HG03571 (cell line): ENCODE results near the gene MGST2.
"Not testable (repeated sequence)": the region's sequence is repeated elsewhere in the genome, so short reads cannot be mapped to it uniquely, and the experiment has no call there.

ENCODE experiments used
- ATAC-seq: cut with Tn5 transposase; IDR thresholded peaks from one replicate; pipeline ENCODE4 v1.9.1; 2021; ENCODE audit not compliant: unreplicated experiment

Gene MGST2

DNA sequence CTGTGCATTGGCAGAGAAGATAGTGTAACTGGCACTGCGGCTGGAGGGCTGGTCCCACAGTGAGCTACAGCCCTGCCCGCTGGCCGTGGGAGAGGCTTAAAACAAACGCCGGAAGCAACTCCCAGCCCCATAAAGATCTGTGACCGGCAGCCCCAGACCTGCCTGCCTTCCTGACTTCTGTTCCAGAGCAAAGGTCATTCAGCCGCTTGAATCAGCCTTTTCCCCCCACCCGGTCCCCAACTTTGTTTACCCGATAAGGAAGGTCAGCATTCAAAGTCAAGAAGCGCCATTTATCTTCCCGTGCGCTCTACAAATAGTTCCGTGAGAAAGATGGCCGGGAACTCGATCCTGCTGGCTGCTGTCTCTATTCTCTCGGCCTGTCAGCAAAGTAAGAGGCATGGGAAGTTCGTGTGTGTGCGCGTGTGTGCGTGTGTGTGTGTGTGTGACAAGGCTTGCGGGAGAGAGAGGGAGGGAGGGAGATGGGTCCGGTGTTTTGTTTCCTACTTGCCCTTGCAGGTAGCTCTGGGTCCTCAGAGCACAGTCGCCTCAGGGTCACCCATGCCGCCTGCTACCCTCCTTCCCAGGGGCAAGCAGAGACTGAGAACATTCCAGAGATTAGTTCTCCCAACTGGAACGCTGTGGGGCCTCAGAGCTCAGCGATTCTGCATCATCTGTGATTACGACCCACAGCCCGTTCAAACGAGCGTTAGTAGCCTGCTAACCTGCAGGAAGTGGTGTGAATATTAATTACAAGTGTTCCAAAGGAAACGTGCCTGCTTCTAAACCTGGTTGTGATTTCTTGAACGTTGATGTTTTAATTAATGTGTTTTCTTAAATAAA lies at the start of gene MGST2:
Gene MGST2 (plus strand): TSS at position 130 of the 840 bp plus-strand sequence. CDS start 201 bp downstream, at position 331.
- ATAC-seq = peak; percentile 87

DNA sequence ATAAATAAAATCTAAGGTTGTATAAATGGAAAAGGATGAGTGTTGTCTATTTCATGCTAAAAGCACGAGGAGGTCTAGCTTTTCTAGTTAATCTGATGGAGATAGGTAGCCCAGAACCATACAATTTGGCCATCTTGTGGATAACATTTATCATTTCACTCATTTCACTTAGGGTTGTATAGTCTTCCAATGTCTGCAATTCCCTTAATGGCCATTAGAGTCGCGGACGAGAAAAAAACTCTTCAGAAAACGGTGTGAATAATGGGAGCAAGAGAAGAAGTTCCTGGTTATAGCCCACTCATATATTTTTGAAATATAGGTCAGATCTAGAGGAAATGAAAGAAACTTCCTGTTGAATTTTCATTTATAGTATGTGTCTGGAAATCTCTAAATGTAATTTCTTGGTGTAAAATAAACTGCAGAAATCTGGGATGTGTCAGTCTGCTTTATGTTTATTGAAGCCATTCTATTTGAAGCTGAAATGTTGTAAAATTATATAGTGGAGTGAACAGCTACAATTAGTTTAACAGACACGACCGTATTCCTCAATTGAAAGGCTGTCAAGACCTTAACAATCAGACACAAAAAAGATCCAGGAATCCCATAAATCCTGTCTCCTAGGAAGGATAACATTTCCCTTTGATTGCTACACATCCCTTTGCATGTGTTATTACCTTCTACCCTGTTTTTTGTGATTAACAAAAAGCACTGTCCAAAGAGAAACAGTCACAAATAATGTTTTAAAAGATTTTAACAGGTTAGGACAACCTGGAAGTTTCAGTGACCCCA lies 47.7 kb upstream of the MGST2 start:
- no peak for ATAC-seq

DNA sequence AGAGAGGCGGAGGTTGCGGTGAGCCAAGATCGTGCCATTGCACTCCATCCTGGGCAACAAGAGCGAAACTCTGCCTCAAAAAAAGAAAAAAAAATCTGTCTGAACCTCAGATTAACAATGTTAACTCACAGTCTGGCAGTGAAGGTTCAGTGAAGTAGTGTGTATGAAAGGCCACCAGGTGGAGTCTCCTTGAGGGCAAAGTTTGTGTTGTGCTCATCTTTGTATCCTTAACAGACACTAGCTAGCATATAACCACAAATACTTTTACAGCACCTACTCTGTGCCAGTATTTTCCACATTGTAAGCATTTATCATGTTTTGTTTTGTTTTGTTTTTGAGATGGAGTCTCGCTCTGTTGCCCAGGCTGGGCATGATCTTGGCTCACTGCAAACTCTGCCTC lies 46.0 kb upstream of the MGST2 start:
- ATAC-seq = peak; percentile 57

DNA sequence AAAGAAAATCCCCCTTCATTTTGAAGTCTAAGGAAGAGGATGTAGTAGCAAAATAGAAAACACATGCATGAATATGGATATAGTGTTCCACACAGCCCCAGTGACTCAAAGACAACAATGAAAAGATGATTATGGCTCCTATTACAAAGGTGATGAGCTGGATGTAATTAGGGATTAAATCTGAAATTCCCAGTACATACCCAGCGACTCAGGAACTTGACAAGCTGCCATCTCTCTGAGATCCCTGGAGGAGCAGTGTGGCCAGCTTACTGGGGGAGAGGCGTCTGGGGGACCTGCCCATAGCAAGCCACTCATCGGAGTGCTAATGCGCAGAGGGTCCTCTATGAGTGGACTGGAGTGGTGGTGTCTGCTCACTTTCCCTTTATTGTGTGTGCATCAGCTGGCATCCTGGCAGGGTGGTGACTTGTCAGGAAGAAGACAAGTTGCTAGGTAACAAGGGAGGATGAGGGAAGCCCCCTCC lies 42.7 kb upstream of the MGST2 start:
- no peak for ATAC-seq

DNA sequence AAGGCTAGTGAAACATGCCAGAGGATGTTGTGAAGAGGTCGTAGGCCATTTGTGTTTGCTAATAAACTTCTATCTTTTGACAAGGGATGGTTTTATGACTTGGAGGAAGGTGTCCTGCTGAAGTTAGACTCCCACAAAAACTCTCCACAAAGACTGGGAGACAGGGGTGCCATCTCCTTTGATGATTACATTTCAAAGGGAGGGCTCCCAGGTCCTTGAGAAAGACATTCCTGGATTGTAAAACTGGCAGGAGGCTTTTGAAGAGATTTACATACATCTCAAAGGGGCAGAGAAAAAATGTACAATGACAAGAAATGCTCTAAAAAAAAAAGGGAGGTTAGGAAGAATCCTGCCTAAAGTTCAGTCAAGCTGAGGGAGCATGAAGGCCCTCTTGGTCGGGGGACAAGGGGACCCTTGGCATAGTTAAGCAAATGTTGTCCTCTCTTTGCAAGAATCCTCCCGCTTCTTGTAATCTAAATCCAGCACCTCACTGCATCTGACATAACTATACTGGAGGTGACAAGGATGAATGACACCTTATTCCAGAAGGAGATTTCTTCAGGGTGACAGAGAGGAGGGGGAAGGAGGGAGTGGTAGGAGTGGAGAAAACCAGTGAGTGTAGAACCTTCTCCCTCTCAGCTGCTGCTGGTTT lies 41.1 kb upstream of the MGST2 start:
- no peak for ATAC-seq

DNA sequence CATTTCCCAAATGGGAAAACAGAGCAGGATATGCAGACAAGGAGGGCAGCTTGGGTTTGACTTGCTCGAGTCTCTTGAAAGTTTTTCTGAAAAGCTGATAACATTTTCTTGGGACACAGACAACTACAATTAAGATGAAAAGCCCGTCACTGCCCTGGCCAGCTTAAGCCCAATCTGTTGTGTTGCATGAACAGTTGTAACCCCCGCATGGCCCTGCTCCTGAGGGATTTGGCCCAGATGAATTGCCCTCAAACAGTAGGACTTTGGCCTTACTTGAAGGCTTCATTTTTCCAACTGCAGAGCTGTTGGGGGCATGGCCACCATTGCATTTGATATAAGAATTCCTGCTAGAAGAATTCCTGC lies 40.5 kb upstream of the MGST2 start:
- ATAC-seq = no peak

DNA sequence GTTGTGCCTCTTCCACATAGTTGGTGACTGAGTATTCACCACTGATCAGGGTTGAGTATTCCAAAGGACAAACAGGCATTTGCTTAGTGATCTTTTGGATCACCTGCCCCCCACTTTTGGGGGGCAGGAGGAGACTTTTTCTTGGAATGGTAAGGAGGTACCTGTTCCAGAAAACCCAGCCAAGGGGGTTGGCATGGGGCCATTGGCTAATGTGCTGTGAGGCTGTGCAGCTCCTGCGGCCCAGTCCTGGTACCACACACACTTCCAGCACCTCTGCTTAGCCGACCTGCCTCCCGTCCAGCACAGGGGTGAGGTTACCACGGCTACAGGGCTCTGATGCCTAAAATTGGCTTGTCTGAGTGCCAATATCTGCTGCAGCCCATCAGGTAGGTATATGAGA lies 40.1 kb upstream of the MGST2 start:
- no peak for ATAC-seq

DNA sequence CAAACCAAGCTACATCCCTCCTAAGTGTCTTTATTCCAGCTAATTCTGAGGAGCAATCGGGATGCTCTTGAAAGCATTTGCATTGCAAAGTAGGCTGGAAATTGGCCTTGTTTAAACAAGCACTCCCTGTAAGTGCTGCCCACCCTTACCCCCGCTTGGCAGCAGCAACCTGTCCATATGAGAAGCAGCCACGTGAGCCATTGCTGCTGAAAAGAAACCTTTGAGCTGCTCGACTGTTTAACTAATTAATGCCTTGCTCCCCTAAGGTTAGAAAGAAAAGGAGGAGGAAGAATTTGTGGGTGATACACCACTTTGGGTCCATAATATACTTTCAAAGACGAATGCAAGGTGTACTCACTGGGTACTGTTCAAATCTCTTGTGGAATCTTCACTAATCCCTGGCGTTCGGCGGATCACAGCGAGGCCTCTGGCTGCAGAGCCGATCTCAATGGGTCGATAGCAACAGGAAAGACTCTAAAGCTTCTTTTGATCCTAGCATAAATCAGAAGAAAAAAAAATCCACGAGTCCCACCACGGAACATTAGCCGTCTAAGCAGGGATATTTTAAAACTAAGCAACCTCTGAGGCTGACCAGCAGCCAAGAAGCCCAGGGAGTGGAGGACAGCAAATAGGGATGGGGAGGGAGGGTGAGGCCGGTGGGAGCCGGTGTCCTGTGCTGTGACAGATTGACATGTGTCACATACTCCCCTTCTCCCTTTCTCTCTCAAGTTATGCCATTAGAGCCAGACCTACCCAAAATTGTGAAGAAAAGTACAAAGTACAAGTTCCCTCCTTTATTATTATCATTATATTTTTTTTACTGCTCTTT lies 37.2 kb upstream of the MGST2 start:
- no peak for ATAC-seq

DNA sequence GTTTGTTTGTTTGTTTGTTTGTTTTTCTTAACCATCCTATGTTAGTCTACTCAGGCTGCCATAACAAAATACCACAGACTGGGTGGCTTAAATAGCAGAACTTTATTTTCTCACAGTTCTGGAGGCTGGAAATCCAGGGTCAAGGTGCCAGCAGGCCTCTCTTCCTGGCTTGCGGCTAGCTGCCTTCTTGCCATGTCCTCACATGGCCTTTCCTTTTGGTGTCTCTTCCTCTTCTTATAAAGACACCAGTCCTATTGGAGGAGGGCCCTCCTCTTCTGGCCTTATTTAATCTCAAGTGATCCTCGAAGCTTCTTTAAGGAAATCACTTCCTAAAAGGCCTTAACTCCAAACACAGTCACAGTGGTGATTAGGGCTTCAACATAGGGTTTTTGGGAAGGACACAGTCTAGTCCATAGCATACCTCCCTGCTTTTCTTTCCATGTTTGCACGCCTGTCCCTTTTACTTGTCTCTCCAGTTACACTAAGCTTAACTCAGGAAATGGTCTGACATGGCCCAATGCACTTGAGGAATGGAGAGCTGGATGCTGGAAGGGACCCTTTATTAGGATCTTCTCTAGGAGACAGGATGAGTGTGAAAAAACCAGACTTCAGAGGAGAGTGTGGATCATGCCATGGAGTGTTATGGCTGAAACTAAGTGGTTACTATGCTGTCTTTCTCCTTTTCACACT lies 36.0 kb upstream of the MGST2 start:
- no peak for ATAC-seq

DNA sequence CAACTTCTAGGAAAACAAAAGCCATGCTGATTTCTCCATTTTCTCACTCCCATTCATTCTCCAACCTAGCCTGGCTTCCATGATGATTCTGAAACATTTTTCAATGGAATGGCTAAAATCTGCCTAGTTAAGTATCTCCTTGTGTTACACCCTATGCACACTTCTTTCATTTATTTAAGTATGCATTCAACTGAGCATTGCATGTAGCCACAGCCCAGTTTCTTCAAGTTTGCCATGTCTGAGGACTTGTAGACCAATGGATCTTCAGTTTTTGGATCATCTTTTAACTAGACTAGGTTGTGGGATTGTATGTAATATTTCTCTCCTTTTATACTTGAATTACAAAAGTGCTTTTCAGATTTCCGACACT lies 35.5 kb upstream of the MGST2 start:
- no peak for ATAC-seq

DNA sequence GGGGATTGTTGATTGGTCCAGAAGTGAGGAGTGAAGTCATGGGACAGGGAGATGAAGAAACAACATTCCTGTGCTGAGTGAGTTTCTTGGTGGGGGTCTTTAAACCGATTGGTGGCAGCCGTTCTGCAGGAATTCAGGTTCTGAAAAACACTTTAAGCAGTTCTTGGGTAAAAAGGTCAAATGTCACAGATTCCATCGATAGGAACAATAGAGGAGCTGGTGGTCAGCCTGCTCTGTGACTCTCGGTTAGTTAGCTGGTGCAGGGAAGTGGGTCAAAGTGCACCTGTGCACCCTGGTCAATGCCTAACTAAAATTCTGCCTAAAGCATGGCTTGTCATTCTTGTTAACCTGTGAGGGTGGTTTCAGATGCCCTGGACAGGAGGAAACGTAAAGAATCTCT lies 34.6 kb upstream of the MGST2 start:
- ATAC-seq = no peak

DNA sequence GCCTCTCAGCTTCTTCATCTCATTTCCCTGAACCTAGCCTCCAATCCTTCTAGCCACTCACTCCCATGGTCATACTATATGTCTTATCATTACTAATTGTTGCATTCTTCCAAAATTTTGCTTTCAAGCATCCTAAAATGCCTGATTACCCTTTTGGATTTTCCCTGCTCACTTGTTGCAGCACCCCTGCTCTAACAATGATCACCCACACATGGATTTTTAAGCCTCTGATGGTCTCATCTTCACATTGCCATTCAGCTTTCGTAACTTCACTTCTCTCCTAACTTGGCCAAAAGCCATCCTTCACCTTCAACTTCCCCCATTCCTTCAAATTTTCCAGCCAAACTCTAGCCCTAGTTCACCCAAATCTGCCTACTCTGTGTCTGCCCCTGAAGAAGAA lies 33.8 kb upstream of the MGST2 start:
- no peak for ATAC-seq

DNA sequence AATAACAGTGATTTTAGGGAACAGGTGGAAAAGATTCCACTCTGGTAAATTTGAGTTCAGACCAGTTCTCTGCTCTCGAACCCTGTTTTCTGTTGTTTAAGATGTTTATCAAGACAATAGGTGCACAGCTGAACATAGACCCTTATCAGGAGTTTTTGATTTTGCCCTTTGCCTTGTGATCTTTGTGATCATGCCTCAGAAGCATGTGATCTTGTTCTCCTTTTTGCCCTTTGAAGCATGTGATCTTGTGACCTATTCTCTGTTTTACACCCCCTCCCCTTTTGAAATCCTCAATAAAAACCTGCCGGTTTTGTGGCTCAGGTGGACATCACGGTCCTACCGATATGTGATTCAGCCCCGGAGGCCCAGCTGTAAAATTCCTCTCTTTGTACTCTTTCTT lies 32.9 kb upstream of the MGST2 start:
- not testable (repeated sequence) for ATAC-seq

DNA sequence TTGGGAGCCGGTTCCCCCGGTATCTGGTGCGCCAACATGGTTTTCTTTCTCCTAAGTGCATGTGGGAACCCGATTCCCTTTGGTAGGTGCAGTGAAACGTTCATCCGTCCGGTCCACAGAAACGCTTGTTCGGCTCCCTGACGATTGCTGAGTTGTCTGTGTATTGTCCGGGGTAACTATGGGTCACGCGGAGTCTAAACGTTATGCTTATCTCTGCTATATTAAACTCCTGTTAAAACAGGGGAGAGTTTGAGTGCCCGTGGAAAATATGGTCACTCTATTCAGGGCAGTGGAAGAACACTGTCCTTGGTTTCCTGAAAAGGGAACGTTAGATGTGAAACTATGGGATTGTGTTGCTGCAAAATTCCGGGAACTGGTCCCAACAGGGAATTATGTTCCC lies 32.4 kb upstream of the MGST2 start:
- no peak for ATAC-seq

DNA sequence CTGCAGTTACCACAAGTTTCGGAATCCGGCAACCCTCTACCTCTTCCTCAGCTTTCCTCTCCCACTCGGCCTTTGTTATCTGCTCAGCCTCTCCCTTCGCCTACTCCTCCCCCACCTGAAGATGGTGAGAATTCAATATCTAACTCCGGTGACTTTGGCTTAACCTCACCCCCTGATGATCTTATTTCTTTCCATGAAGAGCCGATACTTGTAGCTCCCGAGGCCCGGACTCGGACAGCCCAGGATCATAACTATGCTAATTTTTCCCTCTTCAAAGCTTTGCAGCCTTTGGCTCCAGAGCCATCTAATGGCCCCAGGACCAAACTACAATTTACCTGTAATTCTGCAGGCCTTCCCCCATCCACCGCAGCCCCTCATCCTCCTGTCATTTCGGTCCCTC lies 32.0 kb upstream of the MGST2 start:
- ATAC-seq = no peak

DNA sequence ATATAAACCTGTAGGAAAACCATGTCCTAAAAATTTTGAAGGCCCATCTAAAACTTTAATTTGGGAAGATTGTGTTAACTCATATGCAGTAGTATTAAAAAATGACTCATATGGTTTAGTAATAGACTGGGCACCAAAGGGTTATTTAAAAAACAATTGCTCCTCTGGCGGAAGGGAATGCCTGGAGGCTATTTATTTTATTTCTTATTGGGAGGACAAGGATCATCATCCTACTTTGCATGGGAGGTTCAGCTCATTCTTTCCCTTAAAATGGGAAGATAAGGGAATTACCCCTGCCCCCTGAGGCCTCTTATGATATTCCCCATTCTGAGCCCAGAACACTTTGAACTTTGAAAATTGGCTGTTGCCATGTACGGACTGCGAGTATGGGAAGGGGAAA lies 29.7 kb upstream of the MGST2 start:
- no peak for ATAC-seq

DNA sequence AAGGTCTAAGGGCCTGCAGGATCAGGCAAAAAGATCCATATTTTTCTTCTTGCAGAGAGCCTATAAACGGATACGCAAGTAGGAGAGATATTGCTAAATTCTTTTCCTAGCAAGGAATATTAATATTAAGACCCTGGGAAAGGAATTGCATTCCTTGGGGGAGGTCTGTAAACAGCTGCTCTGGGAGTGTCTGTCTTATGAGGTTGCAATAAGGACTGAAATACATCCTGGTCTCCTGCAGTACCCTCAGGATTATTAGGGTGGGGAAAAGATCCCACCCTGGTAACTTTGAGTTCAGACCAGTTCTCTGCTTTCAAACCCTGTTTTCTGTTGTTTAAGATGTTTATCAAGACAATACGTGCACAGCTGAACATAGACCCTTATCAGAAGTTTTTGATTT lies 27.3 kb upstream of the MGST2 start:
- ATAC-seq = not testable (repeated sequence)

DNA sequence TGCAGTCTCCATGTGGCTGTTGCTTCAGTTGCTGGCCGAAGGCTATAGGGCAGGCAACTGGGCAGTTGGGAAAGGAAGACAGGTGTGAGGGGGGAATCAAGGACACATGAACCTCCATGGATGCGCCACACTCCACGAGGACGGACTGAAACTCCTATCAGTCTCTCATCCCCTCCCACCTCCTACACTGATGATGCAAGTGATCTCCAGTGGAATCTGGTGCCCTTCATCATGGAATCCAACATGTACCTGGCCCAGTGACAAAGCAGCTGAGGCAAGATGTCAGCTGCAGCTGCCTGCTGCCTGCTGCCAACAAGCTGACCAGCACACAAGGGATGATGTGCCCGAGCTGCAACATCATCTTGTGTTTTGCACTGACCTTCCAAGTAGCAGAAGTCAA lies 26.0 kb upstream of the MGST2 start:
- ATAC-seq = no peak

DNA sequence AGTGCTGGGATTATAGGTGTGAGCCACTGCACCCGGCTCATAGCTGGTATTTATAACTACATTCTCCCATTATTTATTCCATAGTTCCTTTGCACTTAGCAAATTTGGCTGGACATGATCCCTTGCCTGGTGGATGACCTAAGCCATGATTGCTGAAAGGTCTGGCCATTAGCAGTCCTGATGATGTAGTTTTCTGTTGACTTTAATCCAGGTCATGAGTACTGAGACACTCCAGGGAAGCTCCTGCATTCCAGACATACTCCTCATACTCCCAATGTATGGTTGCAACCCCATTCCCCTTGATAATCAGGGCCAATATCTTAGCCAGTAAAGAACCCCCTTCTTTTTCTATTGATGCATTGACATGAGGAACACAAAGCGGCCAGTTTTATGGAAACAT lies 24.4 kb upstream of the MGST2 start:
- ATAC-seq = no peak

DNA sequence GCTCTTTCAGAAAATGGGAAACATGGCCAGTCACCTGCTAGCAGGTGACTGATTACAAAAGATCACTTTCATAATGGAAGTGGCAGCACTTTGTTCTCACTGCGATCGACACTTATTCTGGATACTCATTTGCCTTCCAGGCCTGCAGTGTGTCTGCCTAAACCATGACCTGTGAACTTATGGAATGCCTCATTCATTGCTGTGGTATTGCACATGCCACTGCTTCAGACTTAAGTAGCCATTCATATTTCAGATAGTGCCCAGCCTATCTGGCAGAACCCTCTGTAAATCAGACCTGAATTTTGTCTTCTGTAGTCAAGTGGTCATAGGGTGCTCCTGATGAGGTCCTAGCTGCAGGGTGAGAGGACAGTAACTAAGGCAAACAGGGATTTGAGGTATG lies 23.3 kb upstream of the MGST2 start:
- no peak for ATAC-seq
